Head of caudate nucleus (tissue), 42 donors: ENCODE measurements around the gene GRK6.

Source experiments
- DNase-seq, 42 donors: peaks; one replicate each; pipeline versions ENCODE4 v3.0.0 to v3.0.0-alpha.2; 2020 to 2021; ENCODE audit warnings: mixed read lengths in 7 of 42
- intact Hi-C: fragments of 100-400 bp; cut with DNase I; formaldehyde crosslinking; loops from one replicate; pipeline ENCODE4 v1.15.0; 2022

GRK6 gene

DNA sequence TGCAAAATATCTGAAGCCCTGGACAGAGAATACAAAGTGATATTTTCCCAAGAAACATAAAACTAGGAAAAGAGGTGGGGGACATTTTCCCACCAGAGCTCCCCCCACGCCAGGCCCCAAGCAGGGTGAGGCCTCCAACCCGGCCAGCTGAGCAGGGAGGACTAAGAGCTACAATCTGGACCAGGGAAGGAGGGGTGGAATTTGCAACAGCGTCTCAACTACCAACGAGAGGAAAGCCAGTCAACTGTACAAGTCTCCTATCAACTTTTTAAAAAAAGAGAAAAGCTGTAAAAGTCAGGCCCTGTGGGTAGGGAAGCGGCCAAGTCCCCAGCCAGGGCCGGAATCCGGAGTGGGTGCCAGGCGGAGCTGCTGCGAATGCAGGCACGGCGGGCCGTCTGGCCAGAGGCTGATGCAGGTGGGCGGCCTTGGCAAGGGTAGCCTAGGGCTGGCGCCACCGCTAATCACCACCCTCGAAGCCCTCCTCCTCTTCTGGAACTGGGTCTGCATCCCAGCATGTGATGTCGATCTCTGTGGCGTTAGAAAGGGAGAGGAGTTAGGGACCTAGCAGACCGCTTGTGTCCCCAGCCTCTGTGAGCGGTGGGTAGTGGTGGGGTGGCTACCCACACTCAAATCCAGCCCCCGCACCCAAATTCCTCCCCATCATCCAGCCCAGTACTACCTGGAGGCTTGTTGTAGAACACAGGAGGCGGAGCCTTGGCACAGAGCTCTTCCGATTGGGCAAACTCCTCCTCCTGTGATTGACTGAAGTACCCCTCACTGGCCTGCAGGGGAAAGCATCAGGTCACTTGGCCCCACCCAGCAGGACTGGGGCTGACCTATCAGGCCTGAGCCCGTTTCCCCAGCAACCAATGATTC is 30.7 kb downstream of the GRK6 start:
- peak in 41 of 42 donors; percentile 46 to 91 (median 80) for DNase-seq
- intact Hi-C loops, result loop anchor here (5.0 kb wide), 1 partner anchor 40 kb away; the partner anchor contains the start of gene PDLIM7

DNA sequence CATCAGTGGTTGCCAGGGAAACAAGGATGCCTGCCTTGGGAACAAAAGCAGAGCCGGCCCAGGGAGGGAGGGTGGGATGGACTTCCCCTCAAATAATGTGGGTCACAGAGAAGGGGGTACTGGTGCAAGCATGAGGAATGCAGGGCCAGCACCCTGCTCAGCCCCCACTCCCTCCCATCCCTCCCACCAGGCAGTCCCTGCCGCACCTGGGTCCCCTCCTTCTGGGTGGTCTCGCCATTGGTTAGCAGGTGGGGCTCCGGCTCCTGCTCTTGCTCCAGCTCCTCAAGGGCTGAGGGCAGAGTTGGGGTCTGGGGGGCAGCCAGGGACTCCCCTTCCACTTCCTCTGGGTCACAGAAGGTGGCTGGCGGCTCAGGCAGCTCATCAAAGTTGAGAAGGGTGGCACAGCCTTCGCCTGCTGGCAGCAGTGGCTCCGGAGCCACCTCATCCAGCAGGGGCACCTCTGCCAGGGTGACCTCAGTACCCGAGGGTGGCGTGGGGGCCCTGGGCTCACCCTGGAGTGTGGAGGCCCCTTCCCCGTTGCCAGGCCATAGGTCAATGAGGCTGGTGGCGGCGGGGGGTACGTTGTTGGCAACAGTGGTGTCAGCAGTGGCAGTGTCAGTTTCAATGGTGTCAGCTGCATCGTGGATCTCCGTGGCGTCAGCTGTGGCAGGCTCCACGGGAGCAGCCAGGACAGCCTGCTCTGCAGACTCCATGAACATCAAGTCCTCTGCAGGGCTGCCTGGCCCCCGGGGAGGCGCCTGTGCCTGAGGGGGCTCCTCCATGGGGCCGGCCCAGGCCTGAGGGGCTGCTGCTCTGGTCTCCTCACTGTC is 31.6 kb downstream of the GRK6 start:
- DNase-seq, result peak in 2 of 42 donors; percentile 7 to 29
- intact Hi-C loops, result loop anchor here (5.0 kb wide), 1 partner anchor 39 kb away; the partner anchor contains the start of gene PDLIM7

DNA sequence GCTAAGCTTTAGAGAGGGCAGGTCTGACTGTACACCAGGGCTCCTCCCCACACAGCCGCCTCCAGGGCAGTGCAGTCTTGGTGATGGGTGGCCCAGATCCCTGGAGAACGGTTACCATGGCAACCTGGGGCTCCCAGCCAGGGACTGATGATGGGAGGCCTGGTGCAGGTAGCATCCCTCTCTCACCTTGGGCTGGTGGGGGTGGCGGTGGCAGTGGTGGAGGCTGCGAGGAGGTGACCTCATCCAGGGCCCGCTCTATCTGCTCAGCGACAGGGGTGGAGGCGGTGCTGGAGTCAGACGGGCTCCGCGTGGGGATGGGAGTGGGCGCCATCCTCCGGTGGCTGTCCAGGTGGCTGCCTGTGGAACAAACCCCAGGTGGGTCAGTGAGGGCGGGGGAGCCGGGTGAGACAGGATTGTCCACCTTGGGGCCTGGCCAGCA is 32.5 kb downstream of the GRK6 start:
- intact Hi-C loops, result loop anchor here (5.0 kb wide), 1 partner anchor 38 kb away; the partner anchor contains the start of gene PDLIM7
- peak; percentile 69 to 97 (median 88) for DNase-seq

DNA sequence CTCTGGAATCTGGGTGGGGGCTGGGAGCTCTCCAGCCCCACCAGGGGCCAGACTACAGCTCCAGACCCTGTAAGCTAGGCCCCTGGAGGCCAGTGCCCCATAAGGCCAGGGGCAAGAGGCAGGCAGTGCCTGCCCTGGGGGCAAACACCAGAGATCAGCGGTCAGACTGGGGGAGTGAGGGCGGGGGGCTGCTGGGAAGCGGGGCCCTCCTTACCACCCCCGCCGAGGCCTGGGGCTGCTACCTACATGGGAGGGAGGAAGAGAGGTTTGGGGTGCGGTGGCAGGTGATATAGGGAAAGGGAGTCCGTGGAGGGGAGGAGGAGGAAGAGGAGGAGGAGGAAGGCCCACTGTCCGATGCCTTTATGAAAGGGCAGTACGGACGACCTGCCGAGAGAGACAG is 32.9 kb downstream of the GRK6 start:
- intact Hi-C loops, result loop anchor here (5.0 kb wide), 1 partner anchor 38 kb away; the partner anchor contains the start of gene PDLIM7
- no peak for DNase-seq

DNA sequence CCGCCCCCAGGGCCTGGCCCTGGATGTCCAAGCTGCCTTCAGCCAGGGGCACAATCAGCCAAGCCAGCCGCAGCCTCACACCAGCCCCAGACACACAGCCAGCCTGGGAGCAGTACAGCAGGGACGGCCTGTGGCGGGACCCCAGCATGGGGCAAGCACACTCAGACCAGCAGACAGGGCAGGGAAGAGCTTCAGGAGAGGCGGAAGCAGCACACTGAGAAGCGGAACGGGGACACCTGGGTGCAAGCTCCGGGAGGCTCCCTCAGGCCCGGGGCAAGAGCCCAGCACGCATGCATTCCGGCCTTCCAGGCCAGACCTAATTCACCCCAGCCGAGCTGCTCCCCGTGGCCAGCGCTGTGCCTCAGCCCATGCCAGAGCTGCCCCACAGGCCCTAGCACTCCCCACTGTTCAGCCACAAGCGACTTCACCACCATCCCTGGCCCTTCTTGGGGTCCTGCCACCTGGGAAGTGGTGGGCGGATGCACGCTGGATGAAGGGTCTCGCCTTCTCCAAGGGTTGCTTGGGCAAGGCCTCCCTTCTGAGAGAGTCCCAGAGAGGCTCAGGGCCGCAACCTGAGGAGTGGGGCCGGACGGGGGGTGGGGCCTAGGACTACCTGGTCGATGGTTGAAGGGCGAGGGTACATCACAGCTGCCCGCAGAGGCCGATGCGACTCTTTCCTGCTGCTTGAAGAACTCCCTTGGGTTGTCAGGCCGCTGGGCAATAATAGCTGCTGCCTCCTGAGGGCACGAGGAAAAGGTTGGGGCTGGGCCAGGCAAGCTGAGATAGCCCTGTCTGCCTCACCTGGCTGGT is 33.5 kb downstream of the GRK6 start:
- intact Hi-C loops, result loop anchor here (5.0 kb wide), 1 partner anchor 37 kb away; the partner anchor contains the start of gene PDLIM7

DNA sequence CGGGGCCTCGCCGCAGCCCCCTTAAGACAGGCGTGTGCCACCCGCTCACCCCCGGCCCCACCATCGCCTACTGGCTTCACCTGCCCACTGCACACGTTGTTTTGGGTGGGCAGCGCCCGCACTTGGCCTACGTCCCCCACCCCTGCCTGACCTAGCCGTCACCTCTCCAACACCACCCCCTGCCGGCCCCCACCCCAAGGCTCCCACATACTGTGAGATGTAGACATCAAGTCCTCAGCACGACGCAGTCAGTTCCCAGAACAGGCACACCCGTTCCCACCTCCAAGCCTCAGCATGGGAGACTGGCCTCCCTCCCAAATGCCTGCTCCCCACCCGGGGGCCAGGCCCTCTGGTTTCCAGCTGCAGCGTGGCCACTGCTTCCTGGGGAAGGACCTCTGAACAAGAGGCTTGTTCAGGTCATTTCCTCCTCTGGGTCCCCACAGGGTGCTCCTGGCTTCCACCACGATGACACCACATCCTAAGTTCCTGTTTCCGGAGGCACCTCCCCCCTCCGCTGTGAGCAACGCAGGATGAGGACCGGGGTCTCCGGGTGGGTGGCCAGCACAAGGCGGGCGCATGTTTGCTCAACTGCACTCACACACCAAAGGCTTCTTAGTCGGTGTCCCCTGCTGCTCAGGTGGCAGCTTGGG is 35.7 kb downstream of the GRK6 start:
- intact Hi-C loops, result no loop called here

More for the DNA sequence above, 33.5 kb downstream of the GRK6 start:
- no peak for DNase-seq

DNA sequence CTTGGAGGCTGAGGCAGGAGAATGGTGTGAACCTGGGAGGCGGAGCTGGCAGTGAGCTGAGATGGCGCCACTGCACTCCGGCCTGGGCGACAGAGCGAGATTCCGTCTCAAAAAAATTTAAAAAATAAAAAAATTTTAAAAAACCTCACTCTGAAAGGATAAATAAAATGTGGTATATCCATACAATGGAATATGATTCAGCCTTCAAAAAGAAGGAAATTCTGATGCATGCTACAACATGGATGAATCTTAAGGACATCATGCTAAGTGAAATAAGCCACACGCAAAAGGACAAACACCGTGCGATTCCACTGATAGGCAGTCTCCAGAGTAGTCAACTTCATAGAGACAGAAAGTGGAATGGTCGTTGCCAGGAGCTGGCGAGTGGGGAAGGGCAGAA is 38.6 kb downstream of the GRK6 start:
- DNase-seq, result no peak
- intact Hi-C loops, result no loop called here

More for the DNA sequence above, 35.7 kb downstream of the GRK6 start:
- DNase-seq, result peak in 25 of 42 donors; percentile 34 to 84 (median 57)

DNA sequence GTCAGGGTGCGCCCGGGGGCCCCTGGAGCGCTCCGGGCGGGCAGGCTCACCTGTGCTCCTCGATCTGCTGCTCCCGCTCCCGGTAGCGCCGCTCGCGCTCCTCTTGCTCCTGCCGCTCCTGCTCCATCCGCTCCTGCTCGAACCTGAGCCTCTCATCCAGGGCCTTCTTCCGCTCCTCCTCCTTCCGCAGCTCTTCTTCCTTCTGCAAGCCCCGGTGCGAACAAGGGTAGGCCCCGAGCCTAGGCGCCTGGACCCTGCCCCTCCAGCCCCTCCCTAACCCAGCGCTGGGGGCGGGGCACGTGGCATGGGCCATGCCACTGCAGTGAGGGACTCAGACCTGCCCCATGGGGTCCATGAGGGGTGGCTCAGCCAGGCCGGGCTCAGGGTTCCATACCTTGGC is 40.4 kb downstream of the GRK6 start:
- no peak for DNase-seq
- intact Hi-C loops, result no loop called here

DNA sequence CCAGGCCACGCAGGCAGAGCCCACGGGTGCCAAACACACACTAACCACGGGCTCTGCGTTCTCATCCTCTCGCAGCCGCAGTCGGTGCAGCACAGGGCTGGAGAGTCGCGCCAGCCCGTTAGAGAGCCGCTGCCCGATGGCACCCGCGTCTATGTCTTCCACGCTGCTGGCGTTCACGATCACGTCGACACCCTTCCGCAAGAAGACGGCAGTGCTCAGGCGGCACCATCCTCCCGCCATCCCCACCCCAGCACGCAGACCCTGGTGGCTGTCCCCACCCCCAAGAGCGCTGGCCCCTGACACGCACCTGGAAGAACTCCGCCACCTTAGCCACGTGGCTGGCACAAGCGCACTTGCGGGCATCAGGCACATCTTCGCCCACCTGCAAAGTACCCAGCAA is 41.0 kb downstream of the GRK6 start:
- intact Hi-C loops, result no loop called here
- DNase-seq, result no peak

DNA sequence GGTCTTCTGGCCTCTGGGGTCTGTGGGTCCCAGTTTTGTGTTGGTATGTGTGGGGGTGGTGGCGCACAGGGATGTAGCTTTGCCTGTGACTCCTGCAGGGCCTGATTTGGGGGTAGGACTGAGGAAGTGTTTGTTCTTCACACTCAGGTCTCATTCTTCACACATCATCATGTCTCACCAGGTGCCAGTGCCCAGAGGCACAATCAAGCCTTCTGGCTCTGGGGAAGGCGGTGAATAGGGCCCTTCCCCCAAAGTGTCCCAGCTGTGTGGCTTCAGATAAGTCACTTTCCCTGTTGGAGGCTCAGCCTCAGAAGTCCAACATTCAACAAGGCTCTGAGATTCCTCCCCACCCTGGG is 41.8 kb downstream of the GRK6 start:
- no peak for DNase-seq
- intact Hi-C loops, result no loop called here

DNA sequence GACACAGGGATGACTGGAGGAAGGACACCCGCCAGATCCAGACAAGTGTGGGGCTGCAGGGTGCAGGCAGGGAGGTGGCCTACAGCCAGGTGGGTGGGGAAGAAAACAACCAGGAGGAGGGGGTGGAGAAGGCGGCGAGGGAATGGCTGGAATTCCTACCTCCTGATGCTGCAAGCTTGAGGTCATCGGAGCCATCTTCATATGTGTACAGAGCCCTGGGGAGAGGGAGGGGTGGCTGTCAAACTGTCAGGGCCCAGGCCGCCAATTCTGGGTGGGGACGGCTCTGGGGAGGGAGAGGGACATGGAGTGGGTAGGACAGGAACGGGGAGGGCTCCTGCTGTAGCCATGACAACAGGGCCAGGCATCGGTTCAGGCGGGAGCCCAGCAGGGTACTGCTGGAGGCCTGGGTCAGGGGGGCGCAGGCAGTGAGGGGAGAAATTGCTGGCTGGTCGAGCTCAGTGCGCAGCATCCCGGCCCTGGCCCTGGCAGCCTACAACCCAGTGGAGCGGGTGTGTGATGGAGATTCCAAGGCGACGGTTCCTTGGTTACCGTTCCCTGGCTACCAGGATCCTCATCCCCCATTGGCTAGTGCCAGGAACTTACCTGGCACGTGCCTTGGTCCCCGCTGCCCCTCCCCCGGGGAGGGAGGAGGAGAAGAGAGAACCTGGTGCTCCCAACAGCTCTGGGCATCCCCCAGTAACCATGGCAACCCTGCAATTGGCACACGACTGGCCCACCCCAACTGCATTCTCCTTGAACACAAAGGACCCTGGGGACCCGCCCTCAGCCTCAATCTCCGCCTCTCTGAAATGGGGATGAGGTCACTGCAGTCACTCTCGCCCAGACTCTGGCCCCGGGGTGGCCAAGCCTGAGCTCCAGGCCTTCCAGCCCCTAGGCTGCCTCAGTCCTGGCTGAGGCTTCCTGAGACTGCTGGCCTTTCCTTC is 42.5 kb downstream of the GRK6 start:
- intact Hi-C loops, result no loop called here
- peak; percentile 59 to 93 (median 79) for DNase-seq

DNA sequence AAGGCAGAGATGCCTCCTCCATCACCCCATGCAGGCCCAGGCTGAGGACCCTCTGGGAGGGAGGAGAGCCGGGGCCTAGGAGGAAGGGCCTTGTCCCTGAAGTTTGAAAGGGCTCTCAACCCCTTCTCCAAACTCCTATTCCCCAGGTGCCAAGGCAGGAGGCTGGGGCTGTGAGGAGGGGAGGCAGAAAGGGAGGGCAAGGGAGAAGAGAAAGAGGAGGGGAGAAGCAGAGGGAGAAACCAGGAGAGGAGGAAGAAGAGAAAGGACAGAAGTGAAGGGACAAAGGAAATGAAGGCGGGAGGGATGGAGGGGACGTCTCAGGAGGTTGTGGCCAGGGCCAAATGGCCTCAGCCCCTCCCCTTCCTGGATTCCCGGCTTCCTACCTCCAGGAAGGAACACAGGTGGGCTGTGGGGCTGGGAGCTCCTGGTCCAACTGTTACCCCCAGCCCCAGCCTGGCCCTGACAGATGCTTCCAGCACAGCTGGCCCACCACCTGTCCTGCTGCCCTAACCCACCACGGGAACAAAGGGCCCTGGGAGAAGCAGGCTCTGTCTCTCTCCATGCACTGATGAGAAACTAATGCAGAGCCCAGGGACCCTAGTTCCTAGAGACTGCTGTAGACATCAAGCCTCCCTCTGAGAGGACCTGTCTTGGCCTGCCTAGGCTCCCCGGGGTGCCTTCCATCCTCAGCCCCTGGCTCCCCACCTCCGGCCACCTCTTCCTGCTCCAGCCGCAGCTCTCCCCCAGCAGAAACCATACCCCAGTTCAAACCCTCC is 43.5 kb downstream of the GRK6 start:
- no peak for DNase-seq
- intact Hi-C loops, result no loop called here

DNA sequence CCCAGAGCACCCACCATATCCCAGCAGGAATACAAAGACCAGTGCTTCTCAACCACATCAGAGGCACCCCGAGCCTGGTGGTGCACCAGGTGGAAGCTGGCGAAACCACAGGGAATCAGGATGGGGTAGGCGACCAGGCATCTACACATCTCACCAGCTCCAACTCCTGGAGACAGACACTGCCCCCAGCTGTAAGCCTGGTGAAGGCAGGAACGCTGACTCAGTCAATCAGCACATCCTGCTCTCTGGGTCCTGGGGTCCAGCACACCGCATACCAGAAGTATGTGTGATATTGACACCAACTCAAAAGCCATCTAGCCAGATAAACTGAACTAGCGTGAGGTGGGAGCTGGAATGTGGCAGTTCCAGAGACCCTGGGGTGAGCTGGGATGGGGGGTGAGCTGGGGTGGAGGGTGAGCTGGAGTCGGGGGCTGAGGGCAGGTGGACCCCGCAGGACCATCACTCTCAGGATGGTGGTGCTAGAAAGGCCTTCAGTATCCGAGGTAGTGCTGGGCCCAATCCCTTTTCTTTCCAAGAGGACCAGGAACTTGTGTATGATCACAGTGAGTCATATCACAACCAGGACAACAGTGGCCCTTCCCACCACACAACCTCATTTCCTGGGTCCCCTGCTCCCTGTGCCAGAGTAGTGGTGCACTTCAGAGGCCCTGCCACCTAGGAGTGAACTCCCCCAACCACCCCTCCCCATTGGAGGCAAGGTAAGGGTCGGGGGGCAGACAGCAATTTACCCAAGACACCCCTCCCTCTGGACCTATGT is 44.5 kb downstream of the GRK6 start:
- intact Hi-C loops, result no loop called here
- peak in 7 of 42 donors; percentile 26 to 71 (median 51) for DNase-seq

DNA sequence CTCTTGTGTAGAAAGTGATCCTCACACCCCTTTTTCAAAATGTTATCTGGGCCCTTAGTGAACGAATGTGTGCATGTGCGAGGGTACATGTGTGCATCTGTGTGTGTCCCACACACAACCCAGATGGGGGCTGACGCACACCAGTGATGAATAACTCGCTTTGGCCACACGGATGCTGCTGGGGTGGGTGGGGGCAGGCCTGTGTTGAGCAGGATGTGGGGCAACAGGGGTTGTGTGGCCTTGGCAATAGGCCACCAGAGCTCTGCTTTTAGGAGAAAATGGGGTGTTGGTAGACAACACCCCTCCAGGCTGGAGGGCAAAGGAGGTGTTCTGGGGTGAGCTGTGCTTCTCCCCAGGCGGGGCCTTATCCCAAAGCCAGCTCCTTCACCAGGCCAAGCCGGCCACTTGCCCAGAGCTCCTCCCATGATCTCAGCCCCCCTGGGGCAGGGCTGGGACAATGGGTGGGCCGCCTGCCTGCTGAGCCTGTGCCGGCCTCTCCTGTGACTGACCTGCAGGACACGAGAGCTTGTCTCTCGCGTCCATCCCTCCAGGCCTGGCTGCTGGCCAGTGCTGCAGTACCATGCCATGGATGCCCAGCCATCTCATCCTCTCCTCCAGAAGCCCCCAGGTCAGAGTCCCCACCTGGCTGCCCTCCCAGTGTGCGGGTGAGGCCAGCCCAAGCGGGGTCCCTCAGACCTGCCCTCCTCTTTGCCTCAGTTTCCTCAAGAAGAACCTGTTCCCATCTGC is 45.3 kb downstream of the GRK6 start:
- no peak for DNase-seq
- intact Hi-C loops, result no loop called here
